ENCODE results near the gene RPL38.

The RPL38 gene

DNA sequence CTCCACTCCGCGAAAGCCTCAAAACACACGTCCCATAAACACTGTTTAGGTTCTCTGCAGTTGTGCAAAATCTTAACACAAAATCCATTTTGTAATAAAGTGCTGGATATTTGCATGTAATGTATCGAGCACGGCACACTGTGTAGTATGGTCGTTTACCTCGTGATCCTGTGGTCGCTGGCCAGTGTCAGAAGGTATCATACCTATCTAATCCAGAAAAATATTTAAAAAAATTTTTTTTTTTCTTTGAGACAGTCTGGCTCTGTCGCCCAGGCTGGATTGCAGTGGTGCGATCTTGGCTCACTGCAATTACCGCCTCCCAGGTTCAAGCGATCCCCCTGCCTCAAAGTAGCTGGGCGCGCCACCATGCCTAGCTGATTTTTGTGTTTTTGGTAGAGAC is 996 bp downstream of the RPL38 start:
- H3K9me3 ChIP-seq (ENCODE audit: control insufficient read depth, insufficient read depth, low read length): no peaks in the 10 kb centered on the region
- H3K79me2 ChIP-seq (ENCODE audit: control insufficient read depth, low read length): peaks cover 51% of the 10 kb centered on the region
- peak overlapping the region; percentile 70 for H3K27ac ChIP-seq (ENCODE audit: low read depth, low read length)
- H4K20me1 ChIP-seq (ENCODE audit: control insufficient read depth, insufficient read depth, low read depth, low read length): peaks cover 25% of the 10 kb centered on the region
- TF ChIP-seq EZH2phosphoT487 (IDR thresholded peaks at IDR 0.05; ENCODE audit: borderline replicate concordance, low read length): no peak
- TF ChIP-seq, protein P1, sequence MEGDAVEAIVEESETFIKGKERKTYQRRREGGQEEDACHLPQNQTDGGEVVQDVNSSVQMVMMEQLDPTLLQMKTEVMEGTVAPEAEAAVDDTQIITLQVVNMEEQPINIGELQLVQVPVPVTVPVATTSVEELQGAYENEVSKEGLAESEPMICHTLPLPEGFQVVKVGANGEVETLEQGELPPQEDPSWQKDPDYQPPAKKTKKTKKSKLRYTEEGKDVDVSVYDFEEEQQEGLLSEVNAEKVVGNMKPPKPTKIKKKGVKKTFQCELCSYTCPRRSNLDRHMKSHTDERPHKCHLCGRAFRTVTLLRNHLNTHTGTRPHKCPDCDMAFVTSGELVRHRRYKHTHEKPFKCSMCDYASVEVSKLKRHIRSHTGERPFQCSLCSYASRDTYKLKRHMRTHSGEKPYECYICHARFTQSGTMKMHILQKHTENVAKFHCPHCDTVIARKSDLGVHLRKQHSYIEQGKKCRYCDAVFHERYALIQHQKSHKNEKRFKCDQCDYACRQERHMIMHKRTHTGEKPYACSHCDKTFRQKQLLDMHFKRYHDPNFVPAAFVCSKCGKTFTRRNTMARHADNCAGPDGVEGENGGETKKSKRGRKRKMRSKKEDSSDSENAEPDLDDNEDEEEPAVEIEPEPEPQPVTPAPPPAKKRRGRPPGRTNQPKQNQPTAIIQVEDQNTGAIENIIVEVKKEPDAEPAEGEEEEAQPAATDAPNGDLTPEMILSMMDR (IDR thresholded peaks at IDR 0.05; ENCODE audit: low read depth, low read length, poor library complexity, severe bottlenecking): no peak
- no peaks in the 10 kb centered on the region for H3K9me2 ChIP-seq (replicated peaks; ENCODE audit: control insufficient read depth, low read length)
- H3K4me1 ChIP-seq (ENCODE audit: control insufficient read depth, low read length): peaks cover 43% of the 10 kb centered on the region
- peak overlapping the region; percentile 97 for H3K4me3 ChIP-seq (ENCODE audit: low read length)
- H3K4me2 ChIP-seq (ENCODE audit: low read length): peak overlapping the region; percentile 73
- peaks cover 59% of the 10 kb centered on the region for H3K36me3 ChIP-seq (ENCODE audit: control insufficient read depth, low read length)
- H3K27me3 ChIP-seq (ENCODE audit: control insufficient read depth, low read length): peaks cover 27% of the 10 kb centered on the region
- H3F3A ChIP-seq (ENCODE audit: control insufficient read depth, insufficient read depth): peaks cover 49% of the 10 kb centered on the region

DNA sequence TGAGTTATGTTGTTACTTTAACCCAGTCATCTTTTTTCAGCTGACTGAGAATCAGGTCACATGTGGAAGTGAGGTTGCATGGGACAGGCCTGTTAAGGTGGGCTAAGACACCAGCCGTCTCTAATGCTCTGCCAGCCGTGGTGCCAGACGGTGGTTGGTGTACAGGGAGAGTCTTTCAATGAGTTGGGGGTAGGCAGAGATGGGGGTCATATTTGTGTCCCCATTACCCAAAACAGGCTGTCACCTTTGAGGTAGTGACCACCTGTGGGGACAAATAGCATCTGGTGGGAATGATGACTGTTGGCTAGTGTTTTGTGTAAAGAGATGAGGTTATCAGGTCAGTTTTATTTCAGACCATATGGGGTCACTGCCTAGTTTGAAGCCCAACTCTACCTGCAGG is 1.8 kb downstream of the RPL38 start:
- Histone ChIP-seq H3K4me3 (ENCODE audit: low read length) (peak overlapping the region; percentile 97), H3F3A (ENCODE audit: control insufficient read depth, insufficient read depth) (peaks cover 57% of the 10 kb centered on the region), H3K9me2 (replicated peaks; ENCODE audit: control insufficient read depth, low read length) (no peaks in the 10 kb centered on the region), H3K79me2 (ENCODE audit: control insufficient read depth, low read length) (peaks cover 51% of the 10 kb centered on the region), H3K9me3 (ENCODE audit: control insufficient read depth, insufficient read depth, low read length) (no peaks in the 10 kb centered on the region), H3K4me2 (ENCODE audit: low read length) (peak overlapping the region; percentile 73), H3K27ac (ENCODE audit: low read depth, low read length) (peak overlapping the region; percentile 70), H4K20me1 (ENCODE audit: control insufficient read depth, insufficient read depth, low read depth, low read length) (peaks cover 25% of the 10 kb centered on the region), H3K36me3 (ENCODE audit: control insufficient read depth, low read length) (peaks cover 67% of the 10 kb centered on the region), H3K27me3 (ENCODE audit: control insufficient read depth, low read length) (peaks cover 21% of the 10 kb centered on the region), H3K4me1 (ENCODE audit: control insufficient read depth, low read length) (peaks cover 49% of the 10 kb centered on the region)
- TF ChIP-seq, protein P1 (IDR thresholded peaks at IDR 0.05; ENCODE audit: low read depth, low read length, poor library complexity, severe bottlenecking): no peak
- no peak for TF ChIP-seq EZH2phosphoT487 (IDR thresholded peaks at IDR 0.05; ENCODE audit: borderline replicate concordance, low read length)

DNA sequence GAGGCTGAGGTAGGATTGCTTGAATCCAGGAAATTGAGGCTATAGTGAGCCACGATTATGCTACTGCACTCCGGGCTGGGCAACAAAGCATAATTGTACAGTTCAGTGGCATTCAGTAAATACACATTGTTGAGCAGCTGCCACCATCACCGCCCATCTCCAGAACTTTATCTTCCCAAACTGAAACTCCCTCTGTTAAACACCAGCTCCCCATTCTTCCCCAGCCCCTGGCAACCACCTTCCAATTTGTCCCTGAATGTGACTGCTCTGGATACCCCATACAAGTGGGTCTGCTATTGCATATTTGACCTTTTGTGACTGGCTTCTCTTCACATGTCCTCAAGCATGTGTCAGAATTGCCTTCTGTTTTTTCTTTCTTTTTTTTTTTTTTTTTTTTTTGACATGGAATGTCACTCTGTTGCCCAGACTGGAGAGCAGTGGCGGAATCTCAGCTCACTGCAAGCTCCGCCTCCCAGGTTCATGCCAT is 2.9 kb downstream of the RPL38 start:
- no peak overlapping the region; the same call in 1 of the 2 replicates for H3K27ac ChIP-seq (ENCODE audit: low read depth, low read length)
- no peak for TF ChIP-seq EZH2phosphoT487 (IDR thresholded peaks at IDR 0.05; ENCODE audit: borderline replicate concordance, low read length)
- TF ChIP-seq, protein P1 (IDR thresholded peaks at IDR 0.05; ENCODE audit: low read depth, low read length, poor library complexity, severe bottlenecking): no peak
- H3K36me3 ChIP-seq (ENCODE audit: control insufficient read depth, low read length): peaks cover 77% of the 10 kb centered on the region

More for the DNA sequence above, 2.9 kb downstream of the RPL38 start:
- H3F3A ChIP-seq (ENCODE audit: control insufficient read depth, insufficient read depth): peaks cover 66% of the 10 kb centered on the region
- peak overlapping the region; percentile 97 for H3K4me3 ChIP-seq (ENCODE audit: low read length)
- peaks cover 60% of the 10 kb centered on the region for H3K4me1 ChIP-seq (ENCODE audit: control insufficient read depth, low read length)
- H3K27me3 ChIP-seq (ENCODE audit: control insufficient read depth, low read length): peaks cover 10% of the 10 kb centered on the region
- H3K9me2 ChIP-seq (replicated peaks; ENCODE audit: control insufficient read depth, low read length): no peaks in the 10 kb centered on the region
- H3K4me2 ChIP-seq (ENCODE audit: low read length): peak overlapping the region; percentile 73
- no peaks in the 10 kb centered on the region for H3K9me3 ChIP-seq (ENCODE audit: control insufficient read depth, insufficient read depth, low read length)
- H3K79me2 ChIP-seq (ENCODE audit: control insufficient read depth, low read length): peaks cover 55% of the 10 kb centered on the region
- H4K20me1 ChIP-seq (ENCODE audit: control insufficient read depth, insufficient read depth, low read depth, low read length): peaks cover 27% of the 10 kb centered on the region

Measured in DOHH2 (cell line).